ENCODE data around the gene MT3.

- TF ChIP-seq CTCF (conservative IDR thresholded peaks at IDR 0.05) (no peak), EZH2 (IDR thresholded peaks at IDR 0.05; ENCODE audit: low read depth) (no peak)
Measured at GRCh38 chr16:56593573-56594291, 4.4 kb downstream of the MT3 start.

All from PC-9 (cell line).